Activated T-cell treated with anti-CD3 and anti-CD28 coated beads for 1 hour (primary cell): ENCODE results near the gene SLC3A2.
"Not testable (repeated sequence)": the region's sequence is repeated elsewhere in the genome, so short reads cannot be mapped to it uniquely, and the experiment has no call there.

ENCODE experiments used
- DNase-seq: peaks from one replicate; pipeline ENCODE4 v3.0.0-alpha.2; 2020; ENCODE audit warnings: low read depth

The SLC3A2 gene

DNA sequence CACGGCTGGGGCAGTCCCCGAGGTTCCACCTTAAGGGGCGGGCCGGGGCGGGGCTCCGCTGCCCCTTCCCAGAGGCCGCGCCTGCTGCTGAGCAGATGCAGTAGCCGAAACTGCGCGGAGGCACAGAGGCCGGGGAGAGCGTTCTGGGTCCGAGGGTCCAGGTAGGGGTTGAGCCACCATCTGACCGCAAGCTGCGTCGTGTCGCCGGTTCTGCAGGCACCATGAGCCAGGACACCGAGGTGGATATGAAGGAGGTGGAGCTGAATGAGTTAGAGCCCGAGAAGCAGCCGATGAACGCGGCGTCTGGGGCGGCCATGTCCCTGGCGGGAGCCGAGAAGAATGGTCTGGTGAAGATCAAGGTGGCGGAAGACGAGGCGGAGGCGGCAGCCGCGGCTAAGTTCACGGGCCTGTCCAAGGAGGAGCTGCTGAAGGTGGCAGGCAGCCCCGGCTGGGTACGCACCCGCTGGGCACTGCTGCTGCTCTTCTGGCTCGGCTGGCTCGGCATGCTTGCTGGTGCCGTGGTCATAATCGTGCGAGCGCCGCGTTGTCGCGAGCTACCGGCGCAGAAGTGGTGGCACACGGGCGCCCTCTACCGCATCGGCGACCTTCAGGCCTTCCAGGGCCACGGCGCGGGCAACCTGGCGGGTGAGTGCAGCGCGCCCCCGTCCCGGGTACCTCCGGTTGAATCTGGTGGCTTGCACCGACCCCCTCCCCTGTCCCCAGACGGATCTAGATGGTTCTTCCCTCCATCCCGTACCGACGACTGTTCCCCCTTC is at the start of gene SLC3A2:
Gene SLC3A2, plus strand, starts transcription at position 94 of the 776 bp plus-strand sequence. Its CDS starts 128 bp downstream, at position 222.
- DNase-seq: peak; percentile 83

DNA sequence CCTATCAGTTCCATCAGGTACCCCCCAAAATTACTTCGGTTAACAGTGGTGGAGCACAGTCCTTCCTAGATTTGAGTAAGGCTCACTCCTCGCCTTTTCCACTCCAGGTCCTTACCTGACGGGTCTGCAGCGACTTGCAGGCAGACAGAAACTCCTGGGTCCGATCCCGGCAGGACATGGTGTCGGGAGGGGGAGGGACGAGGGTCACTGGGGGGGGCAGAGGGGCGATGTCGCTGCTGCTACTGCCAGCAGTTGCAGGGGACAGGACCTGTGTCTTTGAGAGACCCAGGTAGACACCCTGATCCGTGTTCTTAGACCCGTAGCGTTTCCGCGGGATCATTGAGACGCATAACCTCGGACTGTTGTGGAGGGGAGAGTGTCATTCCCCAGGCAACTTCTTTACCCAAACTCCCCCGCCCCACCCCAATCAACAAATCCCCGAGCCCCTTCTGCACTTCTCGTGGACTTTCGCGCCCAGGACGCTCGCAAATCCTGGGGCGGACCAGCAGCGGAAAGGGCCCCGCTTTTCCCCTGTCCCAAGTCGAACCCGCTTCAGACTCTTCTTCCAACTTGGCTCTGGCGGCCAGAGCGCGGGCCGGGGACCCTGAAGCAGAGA is 49.7 kb upstream of the SLC3A2 start:
- no peak for DNase-seq

DNA sequence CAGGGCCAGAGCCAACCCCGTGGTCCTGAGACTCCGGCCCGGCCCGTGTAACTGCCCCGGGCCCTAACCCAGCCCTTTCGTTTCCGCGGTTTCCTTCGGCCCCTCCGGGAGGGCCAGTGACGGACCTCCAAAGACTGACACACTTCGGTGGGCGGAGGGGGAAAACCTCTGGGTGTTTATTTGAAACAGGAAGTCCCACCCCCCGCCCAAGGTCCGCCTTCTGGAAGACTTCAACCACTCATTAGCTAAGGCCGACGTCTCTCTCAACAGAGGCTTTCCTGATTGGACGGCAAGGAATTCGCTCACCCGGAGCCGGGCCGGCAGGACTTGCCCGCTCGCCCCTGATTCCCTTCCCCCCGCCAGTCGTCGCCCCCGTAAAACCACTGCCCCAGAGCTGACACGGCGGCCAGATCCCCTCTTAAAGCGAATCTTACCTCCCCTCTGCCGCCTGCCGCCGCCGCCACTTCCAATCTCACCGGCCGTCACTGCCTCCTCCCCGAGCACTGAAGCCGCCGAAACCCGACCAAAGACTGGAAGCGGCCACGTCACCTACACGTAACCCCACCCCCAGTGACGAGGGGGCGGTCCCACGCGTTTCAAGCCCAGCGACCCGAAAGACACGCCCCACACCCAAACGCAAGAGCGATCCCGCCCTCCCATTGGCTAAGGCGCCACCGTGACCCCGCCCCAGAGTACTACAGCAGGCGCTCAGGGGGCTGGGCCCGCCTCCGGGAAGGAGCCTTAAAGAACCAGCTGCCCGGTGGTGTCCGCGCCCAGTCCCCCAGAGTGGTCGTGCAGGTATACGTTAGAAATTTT is 49.0 kb upstream of the SLC3A2 start, which contains the start of gene STX5:
Gene STX5, minus strand, starts transcription at position 532 of the 816 bp plus-strand sequence. CDS start 808 bp downstream, outside the sequence.
- DNase-seq: peak; percentile 99

DNA sequence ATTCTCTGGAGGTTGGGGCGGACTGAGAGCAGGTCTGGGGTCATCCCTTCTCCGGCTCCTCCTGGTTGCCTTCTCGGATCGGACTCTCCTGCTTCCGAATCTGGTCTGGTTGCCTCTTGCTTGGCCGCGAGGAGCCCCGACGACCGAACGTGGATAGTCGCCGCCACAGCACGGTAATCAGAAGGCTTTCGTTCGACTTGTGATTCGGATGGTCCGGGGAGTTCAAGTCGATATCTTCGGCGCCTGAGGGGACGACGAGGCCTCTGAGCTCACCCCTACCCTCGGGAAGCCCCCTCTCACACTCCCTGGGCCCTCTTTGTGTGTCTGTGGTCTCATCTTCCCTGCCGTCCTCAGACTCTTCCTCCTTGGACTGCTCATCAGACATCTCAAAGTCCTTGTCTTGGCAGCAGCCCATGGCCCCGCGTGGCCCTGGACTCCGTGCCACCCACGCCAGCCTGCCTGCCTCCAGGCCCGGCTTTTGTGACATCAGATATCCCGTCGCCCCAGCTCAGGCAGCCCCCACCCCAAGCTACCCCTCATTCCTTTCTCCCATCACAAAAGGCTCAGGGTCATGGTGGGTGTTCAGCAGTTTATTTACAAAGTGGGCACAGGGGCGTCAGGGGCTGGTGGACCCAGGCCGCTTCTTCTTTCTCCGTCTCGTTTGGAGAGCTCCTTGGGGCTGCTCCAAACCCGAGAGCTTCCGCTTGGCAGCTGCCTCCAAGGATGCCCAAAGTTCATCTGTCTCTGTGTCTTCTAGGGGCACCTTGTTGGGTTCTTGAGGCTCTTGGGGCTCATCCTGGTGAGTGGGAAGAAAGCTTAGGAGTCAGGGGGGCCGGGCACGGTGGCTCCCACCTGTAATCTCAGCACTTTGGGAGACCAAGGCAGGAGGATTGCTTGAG is 48.1 kb upstream of the SLC3A2 start, which contains the start of gene TEX54:
Gene TEX54, minus strand, starts transcription at position 506 of the 899 bp plus-strand sequence.
- DNase-seq: no peak

DNA sequence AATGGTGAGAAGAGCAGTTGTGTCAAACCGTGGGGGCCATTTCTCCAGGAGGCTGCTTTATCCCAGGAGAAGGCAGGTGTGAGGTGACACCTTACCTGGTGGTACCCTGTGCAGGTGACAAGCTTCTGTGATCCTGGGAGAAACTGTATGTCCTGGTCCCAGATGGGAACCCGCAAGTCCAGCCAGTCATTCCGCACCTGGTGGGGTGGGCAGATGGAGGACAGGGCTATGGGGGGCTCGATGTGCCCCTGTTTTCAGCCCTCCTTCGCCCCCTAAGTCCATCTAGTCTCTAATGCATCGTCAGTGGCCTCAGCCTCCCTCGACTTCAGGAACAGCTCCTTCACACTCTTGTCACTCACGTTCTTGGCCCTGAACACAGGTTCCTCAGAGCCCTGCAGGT is 45.4 kb upstream of the SLC3A2 start:
- DNase-seq: no peak

DNA sequence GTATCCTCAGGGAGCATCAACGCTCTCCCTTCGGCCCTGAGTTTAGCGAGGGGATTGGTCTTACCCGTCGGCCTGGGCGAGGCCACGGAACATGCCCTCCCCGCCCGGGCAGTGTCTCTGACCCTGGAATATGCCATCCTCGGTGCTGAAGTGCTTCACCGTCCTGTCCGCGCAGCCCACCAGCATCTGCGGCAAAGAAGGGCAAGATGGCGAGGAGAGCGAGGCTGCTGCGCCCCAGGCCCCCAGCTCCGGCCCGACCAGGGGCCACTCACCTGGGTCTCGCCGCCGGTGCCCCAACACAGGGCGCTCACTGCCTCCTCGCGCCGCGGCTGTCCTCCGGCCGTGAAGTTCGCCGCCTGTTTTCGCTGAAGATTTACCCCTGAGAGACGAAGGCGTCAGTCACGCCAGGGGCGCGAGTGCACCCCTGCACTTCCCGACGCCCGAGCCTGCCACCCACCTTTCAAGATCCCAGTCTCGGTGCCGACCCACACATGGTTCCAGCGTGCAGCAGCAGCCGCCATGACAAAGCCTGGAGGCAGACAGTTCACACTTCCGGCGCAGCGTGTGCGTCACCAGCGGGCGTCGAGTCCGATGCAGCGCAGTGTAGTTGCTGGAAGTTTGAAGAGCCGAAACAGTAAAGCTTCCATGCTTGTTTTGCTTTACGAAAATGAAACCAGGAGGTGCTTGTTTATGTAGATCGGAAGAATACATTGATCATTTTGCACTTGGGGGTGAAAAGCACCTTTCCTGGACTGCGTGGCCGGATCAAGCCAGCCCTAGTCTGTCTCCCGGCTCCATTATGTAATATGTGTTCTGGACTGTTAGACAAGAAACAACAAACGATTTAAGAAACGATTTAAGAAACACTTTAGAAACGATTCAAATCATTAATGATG is 41.4 kb upstream of the SLC3A2 start, which contains the start of gene WDR74:
Gene WDR74, minus strand, starts transcription at position 541 of the 896 bp plus-strand sequence. Its CDS starts 20 bp downstream, at position 521.
- DNase-seq: peak; percentile 86

DNA sequence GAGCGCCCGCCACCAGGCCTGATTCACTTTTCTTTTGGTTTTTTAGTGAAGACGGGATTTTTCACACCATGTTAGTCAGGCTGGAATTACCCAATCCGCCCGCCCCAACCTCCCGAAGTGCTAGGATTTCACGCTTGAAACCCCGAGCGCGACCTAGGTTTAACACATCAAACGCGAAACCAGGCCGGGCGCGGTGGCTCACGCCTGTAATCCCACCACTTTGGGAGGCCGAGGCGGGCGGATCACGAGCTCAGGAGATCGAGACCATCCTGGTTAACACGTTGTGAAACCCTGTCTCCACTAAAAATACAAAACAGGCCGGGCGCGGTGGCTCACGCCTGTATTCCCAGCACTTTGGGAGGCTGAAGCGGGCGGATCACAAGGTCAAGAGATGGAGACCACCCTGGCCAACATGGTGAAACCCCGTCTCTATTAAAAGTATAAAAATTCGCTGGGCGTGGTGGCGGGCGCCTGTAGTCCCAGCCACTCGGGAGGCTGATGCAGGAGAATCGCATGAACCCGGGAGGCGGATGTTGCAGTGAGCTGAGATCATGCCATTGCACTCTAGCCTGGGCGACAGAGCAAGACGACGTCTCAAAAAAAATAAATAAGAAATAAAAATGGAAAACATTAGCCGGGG is 39.9 kb upstream of the SLC3A2 start:
- DNase-seq: peak; percentile 56

DNA sequence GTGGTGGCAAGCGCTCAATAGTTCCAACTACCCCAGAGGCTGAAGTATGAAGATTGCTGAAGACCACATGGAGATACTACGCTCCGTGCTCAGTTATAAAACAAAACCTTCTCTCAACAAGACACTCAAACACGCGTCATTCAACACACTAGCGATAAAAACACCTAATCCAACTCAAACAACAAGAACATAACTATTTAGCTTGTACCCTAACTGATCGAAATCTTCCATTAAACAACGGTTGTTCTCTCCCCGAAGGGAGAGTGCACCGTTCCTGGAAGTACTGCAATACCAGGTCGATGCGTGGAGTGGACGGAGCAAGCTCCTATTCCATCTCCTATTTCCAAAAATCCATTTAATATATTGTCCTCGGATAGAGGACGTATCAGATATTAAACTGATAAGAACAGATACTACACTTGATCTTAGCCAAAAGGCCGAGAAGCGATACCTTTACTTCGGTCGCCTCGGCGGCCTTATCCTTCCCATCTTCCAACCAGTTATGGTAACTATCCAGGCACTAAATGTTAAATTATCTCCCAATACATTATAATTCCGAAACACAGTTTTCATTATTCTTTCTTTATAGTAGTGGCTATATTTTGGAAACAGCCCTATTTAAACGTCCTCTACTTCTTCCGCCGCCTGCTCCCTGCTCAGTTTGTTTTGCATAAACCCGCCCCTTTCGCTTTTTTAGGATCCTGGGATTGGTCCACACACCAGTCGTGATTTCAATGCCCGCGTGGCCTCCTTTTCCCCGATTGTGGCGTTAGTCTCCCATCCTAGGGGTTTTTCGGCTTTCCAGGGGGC is 39.1 kb upstream of the SLC3A2 start:
- DNase-seq: peak; percentile 66

DNA sequence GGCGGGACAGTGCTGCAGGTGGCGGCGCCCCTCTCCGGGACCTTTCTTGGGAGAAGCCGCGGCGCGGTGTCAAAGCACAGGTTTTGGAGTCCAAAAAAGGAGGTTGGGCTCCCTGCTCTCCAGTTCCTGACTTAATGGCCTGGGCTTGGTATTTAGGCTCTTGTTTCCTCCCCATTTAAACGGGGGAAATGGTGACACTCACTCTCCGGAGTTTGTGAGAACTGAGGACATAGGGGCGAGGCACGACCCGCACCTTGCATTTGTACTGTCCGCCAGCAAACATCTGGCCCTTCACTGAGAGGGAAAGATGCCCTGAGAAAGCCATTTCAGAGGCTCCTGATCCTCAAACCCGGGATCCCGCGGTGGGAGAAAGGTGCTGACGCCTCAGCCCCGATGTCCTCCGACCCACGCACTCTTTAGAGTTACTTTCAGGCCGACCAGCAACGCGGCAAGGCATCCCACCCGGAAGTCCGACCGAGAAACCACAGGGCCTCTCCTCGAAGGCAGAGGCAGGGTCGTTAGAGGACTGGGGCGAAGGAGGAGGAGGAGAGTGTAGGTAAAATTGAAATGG is 38.4 kb upstream of the SLC3A2 start:
- DNase-seq: no peak

DNA sequence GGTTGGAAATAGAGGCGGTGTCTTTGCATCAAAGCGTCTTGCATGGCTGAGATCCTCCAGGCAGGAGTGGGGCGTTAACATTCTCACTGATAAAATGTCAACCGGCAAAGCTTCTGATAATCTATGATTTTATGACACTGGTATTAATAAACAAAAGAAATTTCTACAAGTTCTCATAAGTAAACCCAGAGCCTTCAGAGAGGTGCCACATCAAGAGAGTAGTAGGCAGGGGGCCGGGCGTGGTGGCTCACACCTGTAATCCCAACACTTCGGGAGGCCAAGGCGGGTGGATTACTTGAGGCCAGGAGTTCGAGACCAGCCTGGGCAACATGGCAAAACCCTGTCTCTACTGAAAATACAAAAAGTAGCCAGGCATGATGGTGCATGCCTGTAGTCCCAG is 37.8 kb upstream of the SLC3A2 start:
- DNase-seq: not testable (repeated sequence)

DNA sequence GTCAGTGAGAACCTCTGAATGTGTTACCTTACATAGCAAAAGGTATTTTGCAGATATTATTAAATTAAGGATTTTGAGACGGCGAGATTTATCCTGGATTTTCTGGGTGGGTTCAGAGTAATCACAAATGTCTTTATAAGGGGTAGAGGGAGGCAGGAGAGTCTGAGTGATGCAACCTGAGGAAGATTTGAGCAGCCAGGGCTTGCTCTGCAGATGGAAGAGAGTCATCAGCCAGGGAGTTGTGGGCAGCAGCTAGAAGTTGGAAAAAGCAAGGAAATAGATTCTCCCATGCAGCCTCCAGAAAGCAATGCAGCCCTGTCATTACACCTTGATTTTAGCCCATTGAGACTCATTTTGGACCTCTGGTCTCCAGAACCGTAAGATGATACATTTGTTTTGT is 37.2 kb upstream of the SLC3A2 start:
- DNase-seq: no peak

DNA sequence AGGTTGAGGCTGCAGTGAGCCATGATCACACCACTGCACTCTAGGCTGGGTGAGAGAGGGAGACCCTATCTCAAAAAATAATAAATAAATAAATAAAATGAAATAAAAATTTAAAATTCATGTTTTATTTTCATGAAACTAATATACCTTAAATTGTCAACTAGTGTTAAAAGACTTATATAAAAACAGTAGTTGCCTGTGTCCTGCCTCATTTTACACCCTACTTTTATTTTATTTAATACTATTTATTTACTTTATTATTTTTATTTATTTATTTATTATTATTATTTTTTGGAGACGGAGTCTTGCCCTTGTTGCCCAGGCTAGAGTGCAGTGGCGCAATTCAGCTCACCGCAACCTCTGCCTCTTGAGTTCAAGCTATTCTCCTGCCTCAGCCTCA is 36.5 kb upstream of the SLC3A2 start:
- no peak for DNase-seq

DNA sequence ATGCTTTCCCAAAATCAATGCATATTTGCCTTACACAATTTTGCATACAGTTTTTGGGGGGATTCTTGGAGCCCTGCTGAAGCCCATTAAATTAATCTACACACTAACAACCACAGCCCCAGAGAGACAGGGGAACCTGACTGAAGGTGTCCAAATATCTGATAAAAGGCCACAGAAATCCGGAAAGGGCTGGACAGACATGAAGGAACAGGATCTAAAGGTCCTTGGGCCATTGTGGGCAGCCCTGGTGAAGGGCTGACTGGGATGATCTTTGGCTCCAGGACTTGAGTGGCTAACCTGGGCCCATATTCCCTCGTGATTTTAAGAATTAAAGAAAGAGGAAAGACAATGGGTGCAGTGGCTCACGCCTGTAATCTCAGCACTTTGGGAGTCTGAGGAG is 34.5 kb upstream of the SLC3A2 start:
- no peak for DNase-seq

DNA sequence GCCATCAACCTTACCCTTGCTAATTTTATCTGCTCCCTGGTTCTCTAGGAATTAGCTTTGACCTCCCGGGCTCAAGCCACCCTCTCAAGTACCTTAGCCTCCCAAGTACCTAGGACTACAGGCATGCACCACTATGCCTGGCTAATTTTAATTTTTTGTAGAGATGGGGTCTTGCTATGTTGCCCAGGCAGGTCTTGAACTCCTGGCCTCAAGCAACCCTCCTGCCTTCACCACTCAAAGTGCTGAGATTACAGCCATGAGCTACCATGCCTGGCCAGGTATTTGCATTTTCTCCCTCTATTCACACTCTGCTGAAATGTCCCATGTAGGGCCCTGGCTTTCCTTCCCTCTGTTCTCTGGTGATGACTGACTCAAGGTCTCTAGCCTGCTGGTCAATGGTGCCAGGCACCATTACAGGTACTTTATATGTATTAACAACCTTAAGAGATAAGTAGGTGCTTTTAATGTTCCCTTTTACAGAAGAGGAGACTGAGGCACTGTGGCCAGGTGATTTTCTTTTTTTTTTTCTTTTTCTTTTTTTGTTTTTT is 32.9 kb upstream of the SLC3A2 start:
- no peak for DNase-seq

DNA sequence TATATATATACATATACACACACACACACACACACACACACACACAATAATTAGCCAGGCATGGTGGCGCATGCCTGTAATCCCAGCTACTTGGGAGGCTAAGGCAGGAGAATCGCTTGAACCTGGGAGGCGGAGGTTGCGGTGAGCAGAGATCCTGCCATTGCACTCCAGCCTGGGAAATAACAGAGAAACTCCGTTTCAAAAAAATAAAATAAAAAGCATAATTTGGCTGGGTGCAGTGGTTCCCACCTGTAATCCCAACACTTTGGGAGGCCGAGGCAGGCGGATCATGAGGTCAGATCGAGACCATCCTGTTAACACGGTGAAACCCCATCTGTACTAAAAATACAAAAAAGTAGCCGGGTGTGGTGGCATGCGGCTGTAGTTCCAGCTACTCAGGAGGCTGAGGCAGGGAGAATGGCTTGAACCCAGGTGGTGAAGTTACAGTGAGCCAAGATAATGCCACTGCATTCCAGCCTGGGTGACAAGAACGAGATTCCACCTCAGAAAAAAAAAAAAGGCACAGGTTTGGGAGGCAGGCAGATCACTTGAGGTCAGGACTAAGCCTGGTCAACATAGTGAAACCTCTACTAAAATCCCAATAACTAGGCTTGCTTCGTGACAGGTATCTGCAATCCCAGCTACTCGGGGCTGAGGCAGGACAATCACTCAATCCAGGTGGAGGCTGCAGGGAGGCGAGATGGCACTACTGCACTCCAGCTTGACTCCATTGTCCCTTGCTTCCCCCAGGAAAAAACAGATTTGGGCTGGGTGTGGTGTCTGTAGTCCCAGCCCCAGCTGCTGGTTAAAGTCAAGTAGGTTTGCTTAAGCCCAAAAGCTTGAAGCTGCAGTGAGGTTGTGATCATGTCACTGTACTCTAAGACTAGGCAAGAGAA is 29.5 kb upstream of the SLC3A2 start:
- no peak for DNase-seq

DNA sequence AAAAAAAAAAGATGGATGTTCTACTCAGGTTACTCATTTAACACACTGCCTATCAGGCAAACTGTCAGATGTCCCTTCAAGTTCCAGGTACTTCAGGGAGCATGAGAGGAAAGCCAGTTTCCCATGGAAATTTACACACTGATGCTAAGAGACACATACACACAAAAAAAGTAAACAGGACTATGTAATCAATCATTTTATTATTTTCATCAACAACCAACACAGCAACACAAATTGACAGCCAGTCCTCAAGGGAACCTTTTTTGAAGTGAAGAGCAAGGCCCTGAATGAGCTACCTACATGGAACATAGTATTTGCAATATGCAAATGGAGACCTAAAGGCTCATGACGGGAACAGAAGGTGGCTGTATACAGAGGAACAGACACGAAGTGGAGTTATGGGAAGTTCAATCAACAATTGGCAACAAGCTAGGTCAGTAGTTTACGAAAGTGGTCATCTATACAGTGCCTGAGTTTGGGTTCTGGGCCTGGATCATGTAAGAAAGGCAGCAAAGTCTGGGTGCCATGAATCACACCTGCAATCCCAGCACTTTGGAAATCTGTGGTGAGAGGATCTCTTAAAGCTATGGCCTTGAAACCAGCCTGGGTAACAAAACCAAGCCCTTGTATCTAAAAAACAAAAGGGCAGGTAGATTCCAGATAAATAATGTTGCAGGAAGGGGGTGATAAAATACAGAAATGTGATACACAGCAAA is 28.7 kb upstream of the SLC3A2 start:
- DNase-seq: no peak
